Measurements from ENCODE around the gene SLC49A3. TPM values are rescaled to one million over a fixed set of nuclear protein-coding genes. Genes with fewer than 3 reads are reported as not detected.
"Not testable (repeated sequence)": the region's sequence is repeated elsewhere in the genome, so short reads cannot be mapped to it uniquely, and the experiment has no call there.

The SLC49A3 gene
- total RNA-seq, 1 experiment from 2014 or later: 8.1 TPM

- Histone ChIP-seq H3K27ac (no peak overlapping the region), H3K36me3 (ENCODE audit: low read depth) (0 out of 2 replicates have a peak, but pooled peaks cover 4% of the 10 kb centered on the region), H3K79me2 (ENCODE audit: low read depth) (peaks cover under 1% of the 10 kb centered on the region; the same call in 1 of the 2 replicates), H3K27me3 (ENCODE audit: insufficient read depth, low read depth) (no peaks in the 10 kb centered on the region), H4K20me1 (ENCODE audit: insufficient read depth) (peaks cover 11% of the 10 kb centered on the region; the same call in 1 of the 2 replicates), H3K4me2 (no peak overlapping the region), H3K4me1 (replicated peaks; ENCODE audit: insufficient read depth) (no peaks in the 10 kb centered on the region), H3F3A (ENCODE audit: insufficient read depth, low read depth) (peaks cover 7% of the 10 kb centered on the region; the same call in 1 of the 2 replicates), H2AFZ (no peak overlapping the region), H3K4me3 (no peak overlapping the region), H3K9me3 (ENCODE audit: insufficient read depth, low read depth) (no peaks in the 10 kb centered on the region), H3K9me2 (ENCODE audit: insufficient read depth) (no peaks in the 10 kb centered on the region)
- no peak for DNase-seq
- TF ChIP-seq EZH2 (IDR thresholded peaks at IDR 0.05; ENCODE audit: low read depth): no peak
- no peak for TF ChIP-seq CTCF (conservative IDR thresholded peaks at IDR 0.05)
- intact Hi-C loops (cut with micrococcal nuclease; ENCODE audit: unreplicated experiment): no loop called here
- BruUV-seq (replicated peaks): no TSS peak
- ChIA-PET CTCF (no interaction called here), POLR2A (ENCODE audit: unreplicated experiment) (no interaction called here)
These were observed 44.1 kb upstream of the SLC49A3 start for GRCh38 chr4:732911-733630.

DNA sequence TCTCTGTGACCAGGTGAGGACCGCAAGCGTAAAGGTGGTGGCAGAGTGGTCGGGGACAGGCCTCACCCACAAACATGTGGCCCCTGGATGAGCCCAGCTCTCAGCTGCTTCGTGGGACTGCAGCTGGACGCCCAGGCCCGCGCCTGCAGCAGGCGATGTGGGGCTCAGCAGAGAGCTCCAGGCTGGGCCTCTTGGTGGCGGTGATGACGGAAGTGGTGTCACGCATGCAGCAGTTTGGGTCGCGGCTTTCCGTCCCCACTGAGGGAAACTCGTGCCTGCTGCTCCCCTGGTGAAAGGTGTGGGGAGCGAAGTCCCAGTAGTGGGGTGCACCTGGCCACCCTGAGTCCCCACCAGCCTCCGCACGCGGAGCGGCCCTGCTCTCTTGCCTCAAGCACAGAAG, 43.5 kb upstream of the SLC49A3 start:
- Histone ChIP-seq H3K4me3 (no peak overlapping the region), H3K4me2 (no peak overlapping the region), H3F3A (ENCODE audit: insufficient read depth, low read depth) (peaks cover 10% of the 10 kb centered on the region; the same call in 1 of the 2 replicates), H3K4me1 (replicated peaks; ENCODE audit: insufficient read depth) (no peaks in the 10 kb centered on the region), H4K20me1 (ENCODE audit: insufficient read depth) (peaks cover 12% of the 10 kb centered on the region; the same call in 1 of the 2 replicates), H2AFZ (no peak overlapping the region), H3K9me3 (ENCODE audit: insufficient read depth, low read depth) (no peaks in the 10 kb centered on the region), H3K27me3 (ENCODE audit: insufficient read depth, low read depth) (no peaks in the 10 kb centered on the region), H3K36me3 (ENCODE audit: low read depth) (0 out of 2 replicates have a peak, but pooled peaks cover 4% of the 10 kb centered on the region), H3K79me2 (ENCODE audit: low read depth) (peaks cover 4% of the 10 kb centered on the region; the same call in 1 of the 2 replicates), H3K9me2 (ENCODE audit: insufficient read depth) (no peaks in the 10 kb centered on the region), H3K27ac (no peak overlapping the region)
- ChIA-PET POLR2A (ENCODE audit: unreplicated experiment) (no interaction called here), CTCF (no interaction called here)
- no peak for DNase-seq
- intact Hi-C loops (cut with micrococcal nuclease; ENCODE audit: unreplicated experiment): no loop called here
- no TSS peak for BruUV-seq (replicated peaks)
- TF ChIP-seq EZH2 (IDR thresholded peaks at IDR 0.05; ENCODE audit: low read depth) (no peak), CTCF (conservative IDR thresholded peaks at IDR 0.05) (no peak)

GRCh38 chr4:731954-732353, 43.0 kb upstream of the SLC49A3 start:
- H4K20me1 ChIP-seq (ENCODE audit: insufficient read depth): peaks cover 17% of the 10 kb centered on the region; the same call in 1 of the 2 replicates
- H2AFZ ChIP-seq; H3K36me3 ChIP-seq (ENCODE audit: low read depth); H3K79me2 ChIP-seq (ENCODE audit: low read depth); H3K4me3 ChIP-seq; CTCF ChIA-PET; DNase-seq; BruUV-seq (replicated peaks); H3K4me1 ChIP-seq (replicated peaks; ENCODE audit: insufficient read depth); intact Hi-C loops (cut with micrococcal nuclease; ENCODE audit: unreplicated experiment); POLR2A ChIA-PET (ENCODE audit: unreplicated experiment); H3K27ac ChIP-seq; H3K27me3 ChIP-seq (ENCODE audit: insufficient read depth, low read depth); H3K4me2 ChIP-seq; H3K9me3 ChIP-seq (ENCODE audit: insufficient read depth, low read depth); H3K9me2 ChIP-seq (ENCODE audit: insufficient read depth): not testable (repeated sequence)
- H3F3A ChIP-seq (ENCODE audit: insufficient read depth, low read depth): peaks cover 10% of the 10 kb centered on the region; the same call in 1 of the 2 replicates

DNA sequence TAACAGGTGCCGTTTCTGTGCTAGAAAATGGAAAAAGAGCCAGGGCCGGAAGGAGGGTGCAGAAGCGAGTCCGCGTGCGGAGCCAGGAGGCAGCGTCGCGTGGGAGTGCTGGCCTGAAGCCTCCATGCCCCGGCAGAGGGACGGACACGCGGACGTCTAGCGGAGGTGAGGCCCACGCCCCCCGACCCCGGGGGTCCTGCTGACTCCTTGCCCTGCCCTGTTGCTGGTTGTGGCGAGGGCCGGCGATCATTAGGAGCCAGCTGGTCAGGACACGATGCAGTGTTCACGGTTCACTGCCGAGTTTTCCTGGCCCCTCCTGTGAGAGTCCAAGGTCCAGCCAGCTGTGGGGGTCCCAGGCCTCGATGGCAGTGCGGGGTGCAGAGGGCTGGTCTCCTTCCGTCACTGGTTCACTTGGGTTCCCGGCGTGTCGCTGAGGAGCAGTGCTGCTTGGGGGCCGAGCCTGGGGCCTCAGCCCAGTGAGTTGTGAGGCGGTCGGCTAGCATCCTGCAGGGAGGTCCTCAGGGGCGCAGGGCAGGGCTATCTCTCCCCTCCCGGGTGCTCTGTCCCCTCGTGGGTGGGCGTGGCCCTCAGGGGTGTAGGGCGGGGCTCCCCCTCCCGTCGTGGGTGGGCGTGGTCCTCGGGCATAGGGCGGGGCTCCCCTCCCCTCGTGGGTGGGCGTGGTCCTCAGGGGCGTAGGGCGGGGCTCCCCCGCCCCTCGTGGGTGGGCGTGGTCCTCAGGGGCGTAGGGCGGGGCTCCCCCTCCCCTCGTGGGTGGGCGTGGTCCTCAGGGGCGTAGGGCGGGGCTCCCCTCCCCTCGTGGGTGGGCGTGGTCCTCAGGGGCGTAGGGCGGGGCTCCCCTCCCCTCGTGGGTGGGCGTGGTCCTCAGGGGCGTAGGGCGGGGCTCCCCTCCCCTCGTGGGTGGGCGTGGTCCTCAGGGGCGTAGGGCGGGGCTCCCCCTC, 42.3 kb upstream of the SLC49A3 start:
- H3K79me2 ChIP-seq (ENCODE audit: low read depth); H3K27ac ChIP-seq; H3K9me2 ChIP-seq (ENCODE audit: insufficient read depth); H3K4me3 ChIP-seq; intact Hi-C loops (cut with micrococcal nuclease; ENCODE audit: unreplicated experiment); CTCF ChIA-PET; DNase-seq; H3K27me3 ChIP-seq (ENCODE audit: insufficient read depth, low read depth); H3K4me1 ChIP-seq (replicated peaks; ENCODE audit: insufficient read depth); H3K9me3 ChIP-seq (ENCODE audit: insufficient read depth, low read depth); H3K4me2 ChIP-seq; H2AFZ ChIP-seq; H3K36me3 ChIP-seq (ENCODE audit: low read depth); POLR2A ChIA-PET (ENCODE audit: unreplicated experiment); BruUV-seq (replicated peaks): not testable (repeated sequence)
- Histone ChIP-seq H4K20me1 (ENCODE audit: insufficient read depth) (peaks cover 25% of the 10 kb centered on the region), H3F3A (ENCODE audit: insufficient read depth, low read depth) (peaks cover 10% of the 10 kb centered on the region; the same call in 1 of the 2 replicates)

All from PC-9 (cell line).